NOMO-1 treated with dmso at 0.1 percent for 144 hours (cell line): ENCODE measurements around the gene MMP23B.
"Not testable (repeated sequence)": the region's sequence is repeated elsewhere in the genome, so short reads cannot be mapped to it uniquely, and the experiment has no call there.

Source experiments
- DNase-seq: peaks from one replicate; lab custom pipeline; 2025; ENCODE audit not compliant: unreplicated experiment; lab: John Stamatoyannopoulos, UW

Gene MMP23B

DNA sequence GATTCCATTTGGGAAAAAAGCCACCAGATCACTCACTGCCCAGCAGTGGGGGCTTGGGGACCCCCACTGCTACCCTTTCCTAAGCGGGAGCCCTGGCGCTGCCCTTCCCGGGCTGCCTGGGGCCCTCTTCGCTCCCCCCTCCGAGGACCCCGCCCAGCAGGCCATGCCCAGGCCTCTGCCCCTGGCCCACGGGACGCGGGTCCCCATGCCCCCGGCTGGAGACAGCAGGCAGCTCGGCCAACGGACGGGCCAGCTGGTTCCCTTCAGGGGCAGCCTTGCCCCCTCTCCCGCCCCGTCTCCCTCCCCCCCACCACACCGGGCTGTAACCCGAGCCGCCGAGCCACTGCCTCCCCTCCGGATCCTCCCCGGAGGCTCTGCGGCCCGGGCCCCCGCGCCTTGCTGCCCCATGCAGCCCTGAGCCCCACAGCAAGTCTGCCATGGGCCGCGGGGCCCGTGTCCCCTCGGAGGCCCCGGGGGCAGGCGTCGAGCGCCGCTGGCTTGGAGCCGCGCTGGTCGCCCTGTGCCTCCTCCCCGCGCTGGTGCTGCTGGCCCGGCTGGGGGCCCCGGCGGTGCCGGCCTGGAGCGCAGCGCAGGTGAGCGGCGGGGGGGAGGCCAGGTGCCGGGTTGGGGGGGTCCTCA lies at the start of gene MMP23B:
MMP23B (plus strand) TSS at position 392 of the 639 bp plus-strand sequence; CDS start at position 438, 46 bp downstream.
- no peak for DNase-seq

GRCh38 chr1:1582585-1583346 lies 49.2 kb upstream of the MMP23B start:
- DNase-seq, result no peak

DNA sequence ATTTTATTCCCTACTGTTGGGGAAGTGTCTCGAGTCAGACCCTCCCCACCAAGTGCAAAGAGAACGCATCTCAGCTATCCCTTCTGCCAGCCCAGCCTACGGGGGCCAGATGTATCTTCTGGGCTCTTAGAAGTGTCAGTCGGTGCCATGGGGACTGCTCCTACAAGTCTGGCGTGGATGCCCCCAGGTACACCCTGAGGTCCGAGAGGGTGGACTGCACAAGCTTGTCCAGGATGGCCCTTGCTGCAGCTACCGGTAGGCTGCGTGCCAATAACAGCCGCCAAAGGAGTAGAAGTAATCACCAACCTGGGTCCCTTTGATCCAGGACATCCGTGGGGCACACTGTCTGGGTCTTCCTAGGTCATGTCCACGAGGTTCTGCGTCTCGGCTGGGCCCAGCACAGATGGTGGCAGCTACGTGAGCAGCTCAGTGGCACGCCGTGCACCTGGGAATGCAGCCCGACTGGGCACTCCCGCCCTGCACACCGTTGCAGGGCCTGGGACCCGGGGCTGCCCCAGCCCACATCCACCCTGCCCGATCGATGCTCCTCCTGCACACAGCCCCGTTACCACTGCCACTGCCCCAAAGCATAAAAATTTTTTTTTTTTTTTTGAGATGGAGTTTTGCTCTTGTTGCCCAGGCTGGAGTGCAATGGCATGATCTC lies 48.5 kb upstream of the MMP23B start:
- DNase-seq, result no peak

- no peak for DNase-seq
These were observed 40.5 kb upstream of the MMP23B start for GRCh38 chr1:1591452-1591851.

GRCh38 chr1:1593834-1594601 lies 38.0 kb upstream of the MMP23B start:
- DNase-seq, result no peak

DNA sequence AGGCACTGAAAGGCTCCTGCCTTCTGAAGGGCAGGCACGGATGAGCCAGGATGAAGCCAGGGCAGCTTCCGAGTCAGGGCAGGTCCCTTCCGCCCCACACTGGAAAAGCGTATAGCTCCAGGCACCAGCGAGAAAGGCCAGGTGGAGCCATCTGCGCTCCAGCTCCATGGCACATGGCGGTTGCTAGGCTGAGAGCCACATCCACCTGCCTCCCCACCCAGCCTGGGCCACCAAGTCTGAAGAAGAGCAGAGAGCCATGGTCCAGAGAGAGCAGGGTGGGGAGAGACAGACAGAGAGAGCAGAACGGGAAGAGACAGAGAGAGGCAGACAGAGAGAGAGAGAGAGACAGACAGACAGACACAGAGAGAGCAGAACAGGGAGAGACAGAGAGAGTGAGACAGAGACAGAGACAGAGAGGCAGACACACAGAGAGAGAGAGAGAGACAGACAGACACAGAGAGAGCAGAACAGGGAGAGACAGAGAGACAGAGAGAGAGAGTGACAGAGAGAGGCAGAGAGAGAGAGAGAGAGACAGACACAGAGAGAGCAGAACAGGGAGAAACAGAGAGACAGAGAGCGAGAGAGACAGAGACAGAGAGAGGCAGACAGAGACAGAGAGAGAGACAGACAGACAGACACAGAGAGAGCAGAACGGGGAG lies 37.2 kb upstream of the MMP23B start:
- DNase-seq, result no peak

- not testable (repeated sequence) for DNase-seq
These were observed 36.6 kb upstream of the MMP23B start for GRCh38 chr1:1595341-1595740.

DNA sequence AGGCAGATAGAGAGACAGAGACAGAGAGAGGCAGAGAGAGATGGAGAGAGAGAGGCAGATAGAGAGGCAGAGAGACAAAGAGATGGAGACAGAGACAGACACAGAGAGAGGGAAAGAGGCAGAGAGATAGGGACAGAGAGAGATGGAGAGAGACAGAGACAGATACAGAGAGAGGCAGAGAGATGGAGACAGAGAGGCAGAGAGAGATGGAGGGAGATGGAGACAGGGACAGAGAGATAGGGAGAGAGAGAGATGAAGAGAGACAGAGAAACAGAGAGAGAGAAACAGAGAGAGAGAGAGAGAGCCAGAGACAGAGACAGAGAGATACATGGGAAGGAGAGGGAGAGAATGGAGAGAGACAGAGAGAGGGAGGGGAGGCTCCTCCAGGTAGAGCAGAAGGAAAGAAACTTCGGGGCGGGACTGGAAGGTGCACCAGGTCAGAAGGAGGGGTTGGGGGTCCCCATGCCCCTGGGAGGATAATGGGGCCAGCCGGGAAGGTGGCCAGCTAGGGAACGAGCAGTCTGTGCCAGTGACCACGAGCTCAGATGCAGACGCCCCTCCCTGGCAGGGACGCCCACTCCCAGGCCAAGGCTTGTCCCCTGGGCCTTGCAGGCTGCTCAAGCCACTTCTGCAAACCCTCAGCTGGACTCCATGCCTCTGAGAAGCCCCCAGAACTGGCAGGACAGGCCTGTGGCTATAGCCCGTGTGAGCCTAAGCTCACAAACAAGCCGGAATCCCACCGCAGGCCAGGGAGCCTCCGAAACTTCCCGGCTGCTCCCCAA lies 35.3 kb upstream of the MMP23B start:
- DNase-seq, result no peak

DNA sequence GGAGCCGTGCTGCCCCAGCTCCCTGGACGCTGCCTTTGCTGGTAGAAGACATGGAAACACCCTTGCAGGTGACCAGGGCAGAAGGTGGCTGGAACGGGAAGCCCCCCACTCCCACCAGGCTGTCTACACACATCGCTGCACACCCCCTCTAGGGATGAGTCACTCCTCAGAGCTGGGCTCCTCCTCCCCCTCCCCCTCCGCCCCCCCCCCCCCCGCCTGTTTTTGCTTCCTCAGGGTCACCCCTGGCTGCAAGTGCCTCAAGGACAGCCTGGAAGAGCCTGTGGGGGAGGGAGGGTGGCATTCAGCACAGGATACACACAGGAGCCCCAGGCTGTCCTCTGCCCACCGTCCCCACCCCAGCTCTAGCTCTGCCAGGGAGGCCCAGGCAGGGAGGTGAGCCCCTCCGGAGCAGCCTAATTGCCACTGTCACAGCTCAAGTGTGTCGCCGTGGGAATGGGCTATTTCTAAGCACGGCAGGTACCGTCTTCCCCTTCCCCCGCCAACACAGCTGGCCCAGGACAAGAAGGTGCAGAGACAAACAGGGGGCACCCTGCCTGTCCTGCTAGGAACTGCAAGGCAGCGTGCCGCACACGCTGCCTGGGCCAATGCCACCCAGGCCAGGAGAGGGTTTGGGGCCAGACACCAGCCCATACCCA lies 34.6 kb upstream of the MMP23B start:
- no peak for DNase-seq

- DNase-seq, result no peak
These were observed 33.8 kb upstream of the MMP23B start for GRCh38 chr1:1598051-1598719.

- DNase-seq, result no peak
These were observed 33.3 kb upstream of the MMP23B start for GRCh38 chr1:1598720-1599029.

DNA sequence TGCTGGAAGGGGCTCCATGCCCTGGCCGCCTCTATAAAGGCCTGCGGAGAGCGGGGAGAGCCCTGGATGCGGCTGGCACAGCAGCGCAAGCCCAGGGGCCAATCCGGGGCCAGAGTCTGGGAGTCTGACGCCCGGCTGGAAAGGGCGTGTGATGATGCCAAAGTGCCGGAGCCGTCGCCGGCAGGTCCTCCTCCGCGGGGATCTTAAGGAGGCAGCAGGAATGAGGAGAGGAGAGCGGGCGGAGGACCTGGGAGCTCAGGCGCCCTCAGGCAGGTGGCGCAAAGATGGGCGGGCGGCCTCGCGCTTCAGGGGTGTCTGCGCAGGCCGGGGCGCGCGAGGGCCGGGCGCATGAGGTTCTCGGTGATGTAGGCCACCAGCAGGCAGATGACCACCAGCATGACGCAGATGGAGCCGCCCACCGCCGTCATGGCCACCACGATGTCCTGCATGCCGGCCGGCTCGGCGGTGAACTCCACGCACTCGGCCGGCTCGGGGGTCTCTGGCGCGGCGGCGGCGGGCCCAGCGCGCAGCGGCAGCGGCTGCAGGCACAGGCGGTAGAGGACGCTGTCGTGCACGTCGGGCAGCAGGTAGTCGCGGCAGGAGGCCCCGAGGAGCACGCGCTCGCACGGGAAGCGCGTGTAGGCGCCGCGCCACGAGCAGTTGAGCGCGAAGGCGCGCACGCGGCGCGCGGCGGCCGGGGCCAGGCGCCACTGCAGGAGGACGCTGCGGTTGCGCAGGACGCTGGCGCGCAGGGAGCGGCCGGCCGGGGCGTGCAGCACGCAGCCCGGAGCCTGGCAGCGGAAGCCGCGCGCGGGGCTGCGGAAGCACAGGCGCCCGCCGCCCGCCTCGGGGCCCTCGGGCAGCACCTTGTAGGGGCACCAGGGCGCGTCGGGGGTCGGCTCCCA lies 32.7 kb upstream of the MMP23B start:
- peak; percentile 20 for DNase-seq

GRCh38 chr1:1599935-1600860 lies 31.8 kb upstream of the MMP23B start, which contains the start of gene FNDC10:
Gene FNDC10 (minus strand): TSS chr1:1600135. CDS start chr1:1600015, 120 bp downstream.
- DNase-seq, result no peak

GRCh38 chr1:1600861-1601563 lies 31.0 kb upstream of the MMP23B start:
- DNase-seq, result no peak

DNA sequence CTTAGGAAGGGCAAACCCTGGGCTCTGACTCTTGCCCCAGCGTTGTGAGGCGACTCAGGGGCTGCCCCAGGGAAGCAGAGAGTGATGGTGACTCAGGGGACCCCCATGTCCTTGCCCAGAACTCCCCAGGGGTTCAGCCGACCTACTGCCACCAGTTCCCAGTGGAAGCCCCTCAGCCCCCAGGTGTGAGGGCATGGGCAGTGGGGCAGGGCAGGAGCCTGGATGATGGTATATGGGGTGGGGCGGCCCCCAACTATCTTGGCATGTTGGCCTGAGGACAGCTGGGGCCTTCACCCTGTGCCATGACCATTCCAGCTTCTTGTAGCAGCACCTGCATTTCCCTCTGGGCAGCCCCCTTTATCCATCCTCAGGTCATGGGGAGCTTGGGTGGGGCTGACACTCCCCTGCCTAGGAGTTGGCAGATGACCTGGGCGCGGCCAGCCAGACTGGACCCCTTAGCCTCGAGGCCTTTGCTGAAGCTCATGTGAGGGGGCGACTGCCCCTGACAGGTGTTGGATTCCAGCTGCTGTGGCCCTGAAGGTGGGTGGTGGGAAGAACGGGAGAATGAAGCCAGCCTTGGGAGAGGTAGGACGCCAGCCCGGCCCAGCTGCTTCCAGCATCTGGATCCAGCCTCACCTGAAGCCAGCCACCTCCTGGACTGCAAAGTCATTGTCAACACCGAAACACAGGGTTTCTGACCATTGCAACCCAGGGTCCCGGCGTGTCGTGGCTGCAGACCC lies 30.2 kb upstream of the MMP23B start:
- DNase-seq, result no peak
